ENCODE data around the gene PEAK1.

DNA sequence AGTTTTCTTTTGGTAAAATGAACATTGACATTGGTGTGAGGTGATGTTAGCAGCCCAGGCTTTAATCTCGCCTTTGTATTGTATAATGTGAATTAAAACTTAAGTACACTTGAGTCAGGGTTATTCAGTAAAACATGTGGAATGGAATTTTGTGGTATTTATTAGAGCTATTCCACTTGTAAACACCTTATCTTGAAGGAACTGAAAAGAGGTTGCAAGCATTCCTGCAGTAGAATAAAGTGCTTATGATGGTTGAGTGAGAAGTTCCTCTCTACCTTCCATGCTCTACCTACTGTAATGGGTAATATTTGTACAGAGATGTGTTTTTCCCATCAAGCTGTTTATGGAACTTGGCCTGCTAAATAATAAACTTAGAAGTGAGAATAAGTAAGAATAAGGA, 36.8 kb upstream of the PEAK1 start:
- TF ChIP-seq CTCF (conservative IDR thresholded peaks at IDR 0.05; ENCODE audit: low read depth in 2 of 2) (no peak), EZH2 (IDR thresholded peaks at IDR 0.05; ENCODE audit: low read depth, unreplicated experiment) (no peak), POLR2AphosphoS5 (IDR thresholded peaks at IDR 0.05; ENCODE audit: low read depth) (no peak), EZH2phosphoT487 (IDR thresholded peaks at IDR 0.05; ENCODE audit: unreplicated experiment) (no peak), CREB1 (CRISPR knock-in tag; IDR thresholded peaks at IDR 0.05; ENCODE audit: low read depth) (no peak), ETS1 (IDR thresholded peaks at IDR 0.05) (no peak), JUNB (IDR thresholded peaks at IDR 0.05; ENCODE audit: unreplicated experiment) (no peak)
- TF ChIP-seq, protein P1, sequence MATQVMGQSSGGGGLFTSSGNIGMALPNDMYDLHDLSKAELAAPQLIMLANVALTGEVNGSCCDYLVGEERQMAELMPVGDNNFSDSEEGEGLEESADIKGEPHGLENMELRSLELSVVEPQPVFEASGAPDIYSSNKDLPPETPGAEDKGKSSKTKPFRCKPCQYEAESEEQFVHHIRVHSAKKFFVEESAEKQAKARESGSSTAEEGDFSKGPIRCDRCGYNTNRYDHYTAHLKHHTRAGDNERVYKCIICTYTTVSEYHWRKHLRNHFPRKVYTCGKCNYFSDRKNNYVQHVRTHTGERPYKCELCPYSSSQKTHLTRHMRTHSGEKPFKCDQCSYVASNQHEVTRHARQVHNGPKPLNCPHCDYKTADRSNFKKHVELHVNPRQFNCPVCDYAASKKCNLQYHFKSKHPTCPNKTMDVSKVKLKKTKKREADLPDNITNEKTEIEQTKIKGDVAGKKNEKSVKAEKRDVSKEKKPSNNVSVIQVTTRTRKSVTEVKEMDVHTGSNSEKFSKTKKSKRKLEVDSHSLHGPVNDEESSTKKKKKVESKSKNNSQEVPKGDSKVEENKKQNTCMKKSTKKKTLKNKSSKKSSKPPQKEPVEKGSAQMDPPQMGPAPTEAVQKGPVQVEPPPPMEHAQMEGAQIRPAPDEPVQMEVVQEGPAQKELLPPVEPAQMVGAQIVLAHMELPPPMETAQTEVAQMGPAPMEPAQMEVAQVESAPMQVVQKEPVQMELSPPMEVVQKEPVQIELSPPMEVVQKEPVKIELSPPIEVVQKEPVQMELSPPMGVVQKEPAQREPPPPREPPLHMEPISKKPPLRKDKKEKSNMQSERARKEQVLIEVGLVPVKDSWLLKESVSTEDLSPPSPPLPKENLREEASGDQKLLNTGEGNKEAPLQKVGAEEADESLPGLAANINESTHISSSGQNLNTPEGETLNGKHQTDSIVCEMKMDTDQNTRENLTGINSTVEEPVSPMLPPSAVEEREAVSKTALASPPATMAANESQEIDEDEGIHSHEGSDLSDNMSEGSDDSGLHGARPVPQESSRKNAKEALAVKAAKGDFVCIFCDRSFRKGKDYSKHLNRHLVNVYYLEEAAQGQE (IDR thresholded peaks at IDR 0.05; ENCODE audit: unreplicated experiment) = no peak
- TF ChIP-seq, protein P2, sequence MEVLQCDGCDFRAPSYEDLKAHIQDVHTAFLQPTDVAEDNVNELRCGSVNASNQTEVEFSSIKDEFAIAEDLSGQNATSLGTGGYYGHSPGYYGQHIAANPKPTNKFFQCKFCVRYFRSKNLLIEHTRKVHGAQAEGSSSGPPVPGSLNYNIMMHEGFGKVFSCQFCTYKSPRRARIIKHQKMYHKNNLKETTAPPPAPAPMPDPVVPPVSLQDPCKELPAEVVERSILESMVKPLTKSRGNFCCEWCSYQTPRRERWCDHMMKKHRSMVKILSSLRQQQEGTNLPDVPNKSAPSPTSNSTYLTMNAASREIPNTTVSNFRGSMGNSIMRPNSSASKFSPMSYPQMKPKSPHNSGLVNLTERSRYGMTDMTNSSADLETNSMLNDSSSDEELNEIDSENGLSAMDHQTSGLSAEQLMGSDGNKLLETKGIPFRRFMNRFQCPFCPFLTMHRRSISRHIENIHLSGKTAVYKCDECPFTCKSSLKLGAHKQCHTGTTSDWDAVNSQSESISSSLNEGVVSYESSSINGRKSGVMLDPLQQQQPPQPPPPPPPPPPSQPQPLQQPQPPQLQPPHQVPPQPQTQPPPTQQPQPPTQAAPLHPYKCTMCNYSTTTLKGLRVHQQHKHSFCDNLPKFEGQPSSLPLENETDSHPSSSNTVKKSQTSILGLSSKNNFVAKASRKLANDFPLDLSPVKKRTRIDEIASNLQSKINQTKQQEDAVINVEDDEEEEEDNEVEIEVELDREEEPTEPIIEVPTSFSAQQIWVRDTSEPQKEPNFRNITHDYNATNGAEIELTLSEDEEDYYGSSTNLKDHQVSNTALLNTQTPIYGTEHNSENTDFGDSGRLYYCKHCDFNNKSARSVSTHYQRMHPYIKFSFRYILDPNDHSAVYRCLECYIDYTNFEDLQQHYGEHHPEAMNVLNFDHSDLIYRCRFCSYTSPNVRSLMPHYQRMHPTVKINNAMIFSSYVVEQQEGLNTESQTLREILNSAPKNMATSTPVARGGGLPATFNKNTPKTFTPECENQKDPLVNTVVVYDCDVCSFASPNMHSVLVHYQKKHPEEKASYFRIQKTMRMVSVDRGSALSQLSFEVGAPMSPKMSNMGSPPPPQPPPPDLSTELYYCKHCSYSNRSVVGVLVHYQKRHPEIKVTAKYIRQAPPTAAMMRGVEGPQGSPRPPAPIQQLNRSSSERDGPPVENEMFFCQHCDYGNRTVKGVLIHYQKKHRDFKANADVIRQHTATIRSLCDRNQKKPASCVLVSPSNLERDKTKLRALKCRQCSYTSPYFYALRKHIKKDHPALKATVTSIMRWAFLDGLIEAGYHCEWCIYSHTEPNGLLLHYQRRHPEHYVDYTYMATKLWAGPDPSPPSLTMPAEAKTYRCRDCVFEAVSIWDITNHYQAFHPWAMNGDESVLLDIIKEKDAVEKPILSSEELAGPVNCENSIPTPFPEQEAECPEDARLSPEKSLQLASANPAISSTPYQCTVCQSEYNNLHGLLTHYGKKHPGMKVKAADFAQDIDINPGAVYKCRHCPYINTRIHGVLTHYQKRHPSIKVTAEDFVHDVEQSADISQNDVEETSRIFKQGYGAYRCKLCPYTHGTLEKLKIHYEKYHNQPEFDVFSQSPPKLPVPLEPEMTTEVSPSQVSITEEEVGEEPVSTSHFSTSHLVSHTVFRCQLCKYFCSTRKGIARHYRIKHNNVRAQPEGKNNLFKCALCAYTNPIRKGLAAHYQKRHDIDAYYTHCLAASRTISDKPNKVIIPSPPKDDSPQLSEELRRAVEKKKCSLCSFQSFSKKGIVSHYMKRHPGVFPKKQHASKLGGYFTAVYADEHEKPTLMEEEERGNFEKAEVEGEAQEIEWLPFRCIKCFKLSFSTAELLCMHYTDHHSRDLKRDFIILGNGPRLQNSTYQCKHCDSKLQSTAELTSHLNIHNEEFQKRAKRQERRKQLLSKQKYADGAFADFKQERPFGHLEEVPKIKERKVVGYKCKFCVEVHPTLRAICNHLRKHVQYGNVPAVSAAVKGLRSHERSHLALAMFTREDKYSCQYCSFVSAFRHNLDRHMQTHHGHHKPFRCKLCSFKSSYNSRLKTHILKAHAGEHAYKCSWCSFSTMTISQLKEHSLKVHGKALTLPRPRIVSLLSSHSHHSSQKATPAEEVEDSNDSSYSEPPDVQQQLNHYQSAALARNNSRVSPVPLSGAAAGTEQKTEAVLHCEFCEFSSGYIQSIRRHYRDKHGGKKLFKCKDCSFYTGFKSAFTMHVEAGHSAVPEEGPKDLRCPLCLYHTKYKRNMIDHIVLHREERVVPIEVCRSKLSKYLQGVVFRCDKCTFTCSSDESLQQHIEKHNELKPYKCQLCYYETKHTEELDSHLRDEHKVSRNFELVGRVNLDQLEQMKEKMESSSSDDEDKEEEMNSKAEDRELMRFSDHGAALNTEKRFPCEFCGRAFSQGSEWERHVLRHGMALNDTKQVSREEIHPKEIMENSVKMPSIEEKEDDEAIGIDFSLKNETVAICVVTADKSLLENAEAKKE (CRISPR knock-in tag; IDR thresholded peaks at IDR 0.05) = no peak
